Neural crest cell (in vitro differentiated cells): Measurements from ENCODE around the gene RFX2. TPM values are rescaled to one million over a fixed set of nuclear protein-coding genes. Genes with fewer than 3 reads are reported as not detected.
"Not testable (repeated sequence)": the region's sequence is repeated elsewhere in the genome, so short reads cannot be mapped to it uniquely, and the experiment has no call there.

Experiments
- DNase-seq: peaks from one replicate; pipeline ENCODE4 v3.0.0; 2021; ENCODE audit warnings: low read depth, mixed read lengths, low spot score
- H3K27ac Mint-ChIP-seq: one replicate; pipeline ENCODE4 v1.8.0; 2021; ENCODE audit warnings: mild to moderate bottlenecking, mixed read lengths; ENCODE audit not compliant: unreplicated experiment
- H3K27me3 Mint-ChIP-seq: 2 replicates; pipeline ENCODE4 v1.8.0; 2021; ENCODE audit warnings: low read depth, mild to moderate bottlenecking, mixed read lengths
- H3K36me3 Mint-ChIP-seq: 2 replicates; pipeline ENCODE4 v1.8.0; 2021; ENCODE audit warnings: low read depth, mild to moderate bottlenecking, mixed read lengths
- H3K4me1 Mint-ChIP-seq: 2 replicates; pipeline ENCODE4 v1.8.0; 2021; ENCODE audit warnings: mixed read lengths
- H3K4me3 Mint-ChIP-seq: one replicate; pipeline ENCODE4 v1.8.0; 2021; ENCODE audit warnings: mild to moderate bottlenecking, mixed read lengths
- H3K9me3 Mint-ChIP-seq: 2 replicates; pipeline ENCODE4 v1.8.0; 2021; ENCODE audit warnings: mixed read lengths
- CTCF ChIP-seq: fragments of 200-600 bp; sonication (generic); conservative IDR thresholded peaks from 2 replicates; pipeline ENCODE4 v1.5.0; 2021; ENCODE audit warnings: antibody characterized with exemption, mild to moderate bottlenecking
- total RNA-seq: library from RNA; stranded (reverse); gene quantifications from 2 replicates; pipeline ENCODE4 v1.2.1, GENCODE V29; 2021

RFX2 gene
- total RNA-seq, 1 donor from 2014 or later: 17.2 TPM

GRCh38 chr19:6076675-6077463, 33.4 kb downstream of the RFX2 start:
- Mint-ChIP-seq H3K27me3 (no peaks in the 10 kb centered on the region), H3K36me3 (no peaks in the 10 kb centered on the region), H3K9me3 (no peaks in the 10 kb centered on the region), H3K4me3 (no peak overlapping the region), H3K4me1 (peaks cover 32% of the 10 kb centered on the region), H3K27ac (no peak overlapping the region)
- DNase-seq: no peak
- TF ChIP-seq CTCF: no peak

- no peak for DNase-seq
- Mint-ChIP-seq H3K27me3 (no peaks in the 10 kb centered on the region), H3K9me3 (no peaks in the 10 kb centered on the region), H3K36me3 (no peaks in the 10 kb centered on the region), H3K4me1 (peaks cover 31% of the 10 kb centered on the region), H3K4me3 (no peak overlapping the region), H3K27ac (no peak overlapping the region)
- no peak for TF ChIP-seq CTCF
Measured at GRCh38 chr19:6076291-6076665, 34.0 kb downstream of the RFX2 start.

- peak overlapping the region; percentile 39 for H3K27ac Mint-ChIP-seq
- no peak for DNase-seq
Measured at GRCh38 chr19:6074709-6075403, 35.4 kb downstream of the RFX2 start.

GRCh38 chr19:6073858-6074708, 36.2 kb downstream of the RFX2 start:
- Mint-ChIP-seq H3K27ac (peak overlapping the region; percentile 40), H3K4me3 (no peak overlapping the region), H3K4me1 (peaks cover 34% of the 10 kb centered on the region), H3K27me3 (no peaks in the 10 kb centered on the region), H3K9me3 (peaks cover 5% of the 10 kb centered on the region), H3K36me3 (peaks cover 6% of the 10 kb centered on the region)
- TF ChIP-seq CTCF: no peak
- DNase-seq: no peak

More at GRCh38 chr19:6074709-6075403, 35.4 kb downstream of the RFX2 start:
- no peaks in the 10 kb centered on the region for H3K27me3 Mint-ChIP-seq
- H3K9me3 Mint-ChIP-seq: no peaks in the 10 kb centered on the region
- H3K36me3 Mint-ChIP-seq: no peaks in the 10 kb centered on the region
- no peak overlapping the region for H3K4me3 Mint-ChIP-seq
- H3K4me1 Mint-ChIP-seq: peaks cover 30% of the 10 kb centered on the region
- no peak for TF ChIP-seq CTCF

- H3K27me3 Mint-ChIP-seq, H3K27ac Mint-ChIP-seq, DNase-seq, H3K9me3 Mint-ChIP-seq, H3K4me3 Mint-ChIP-seq, H3K36me3 Mint-ChIP-seq: not testable (repeated sequence)
- H3K4me1 Mint-ChIP-seq: peaks cover 42% of the 10 kb centered on the region
Measured at GRCh38 chr19:6073233-6073632, 37.1 kb downstream of the RFX2 start.
